ENCODE results near the gene ERICH2. TPM values are rescaled to one million over a fixed set of nuclear protein-coding genes. Genes with fewer than 3 reads are reported as not detected.

The ERICH2 gene
- total RNA-seq, 4 donors from 2014 or later: 1.7 TPM; not detected in 3

DNA sequence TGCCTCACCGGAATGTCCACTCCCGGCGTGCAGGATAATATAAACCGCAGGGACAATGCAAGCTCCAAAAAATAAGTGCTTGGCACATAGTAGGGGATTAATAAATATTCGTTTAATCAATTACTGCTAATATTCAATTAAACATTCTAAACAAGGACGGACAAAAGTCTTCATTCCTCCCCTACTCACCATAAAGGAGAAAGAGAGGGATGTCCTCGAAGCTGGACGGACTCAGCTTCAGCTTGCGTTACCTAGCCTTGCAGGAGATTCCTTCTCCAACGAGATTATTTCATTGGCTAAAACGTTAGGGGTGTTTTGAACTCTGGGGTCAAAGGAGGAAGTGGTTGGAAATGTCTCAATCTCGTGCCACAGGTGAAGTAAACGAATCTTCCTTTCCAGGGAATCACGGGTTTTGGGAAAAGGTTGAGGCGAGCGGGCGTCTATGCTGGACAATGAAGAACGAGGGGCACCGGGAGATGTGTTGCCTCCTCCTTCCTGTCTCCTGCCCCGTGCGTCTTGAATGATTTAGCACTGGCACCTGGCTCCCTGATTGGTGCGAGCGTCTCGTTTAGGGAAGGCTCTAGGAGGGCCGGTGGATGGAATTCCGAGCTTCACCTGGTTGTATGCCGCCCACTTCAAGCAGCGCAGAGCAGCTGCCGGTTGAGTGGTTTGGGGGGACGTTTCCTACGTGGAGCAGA lies 44.5 kb downstream of the ERICH2 start:
- Histone ChIP-seq H3K27ac (replicated peaks in 1 of 4) (no peak overlapping the region), H3K36me3 (no peaks in the 10 kb centered on the region), H3K9me3 (no peaks in the 10 kb centered on the region), H3K4me1 (peaks cover 45 to 58% (median 56%) of the 10 kb centered on the region in 4 donors), H3K4me3 (no peak overlapping the region), H3K27me3 (peaks cover 10 to 74% (median 64%) of the 10 kb centered on the region in 4 donors)
- no peak for TF ChIP-seq POLR2AphosphoS5 (IDR thresholded peaks at IDR 0.05)
- DNase-seq (ENCODE audit: extremely low spot score): peak; percentile 60
- WGBS: 12% methylated on average over 28 of the region's 31 CpGs
- intact Hi-C loops (cut with DNase I): loop anchor here (2.0 to 5.0 kb wide), 4 partner anchors 42 to 446 kb away; partner anchors contain the start of genes ERICH2 and SP5

DNA sequence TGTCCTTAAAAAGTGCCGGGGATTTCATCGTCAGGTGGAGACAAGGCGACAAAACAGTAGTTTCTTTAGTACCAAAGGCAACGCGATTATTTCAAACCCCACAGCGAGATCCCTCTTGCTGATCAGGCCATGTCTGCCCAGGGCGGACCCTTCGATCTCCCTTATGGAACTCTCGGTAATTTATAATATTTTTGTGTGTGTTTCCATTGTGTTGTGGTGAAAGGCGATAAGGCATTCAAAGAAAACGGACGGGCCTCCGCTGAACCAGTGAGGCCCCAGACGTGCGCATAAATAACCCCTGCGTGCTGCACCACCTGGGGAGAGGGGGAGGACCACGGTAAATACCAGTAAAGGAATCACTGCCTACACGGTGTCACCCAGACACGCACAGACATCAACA lies 45.1 kb downstream of the ERICH2 start:
- H3K4me3 ChIP-seq: peak overlapping the region in 3 of 4 donors; percentile 50 to 58 (median 51)
- H3K27me3 ChIP-seq: peaks cover 10 to 80% (median 70%) of the 10 kb centered on the region in 4 donors
- intact Hi-C loops (cut with DNase I): loop anchor here (2.0 kb wide), 1 partner anchor 447 kb away; no protein-coding TSS in a partner anchor
- TF ChIP-seq, protein P1, sequence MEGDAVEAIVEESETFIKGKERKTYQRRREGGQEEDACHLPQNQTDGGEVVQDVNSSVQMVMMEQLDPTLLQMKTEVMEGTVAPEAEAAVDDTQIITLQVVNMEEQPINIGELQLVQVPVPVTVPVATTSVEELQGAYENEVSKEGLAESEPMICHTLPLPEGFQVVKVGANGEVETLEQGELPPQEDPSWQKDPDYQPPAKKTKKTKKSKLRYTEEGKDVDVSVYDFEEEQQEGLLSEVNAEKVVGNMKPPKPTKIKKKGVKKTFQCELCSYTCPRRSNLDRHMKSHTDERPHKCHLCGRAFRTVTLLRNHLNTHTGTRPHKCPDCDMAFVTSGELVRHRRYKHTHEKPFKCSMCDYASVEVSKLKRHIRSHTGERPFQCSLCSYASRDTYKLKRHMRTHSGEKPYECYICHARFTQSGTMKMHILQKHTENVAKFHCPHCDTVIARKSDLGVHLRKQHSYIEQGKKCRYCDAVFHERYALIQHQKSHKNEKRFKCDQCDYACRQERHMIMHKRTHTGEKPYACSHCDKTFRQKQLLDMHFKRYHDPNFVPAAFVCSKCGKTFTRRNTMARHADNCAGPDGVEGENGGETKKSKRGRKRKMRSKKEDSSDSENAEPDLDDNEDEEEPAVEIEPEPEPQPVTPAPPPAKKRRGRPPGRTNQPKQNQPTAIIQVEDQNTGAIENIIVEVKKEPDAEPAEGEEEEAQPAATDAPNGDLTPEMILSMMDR (IDR thresholded peaks at IDR 0.05): no peak
- no peak for TF ChIP-seq POLR2AphosphoS5 (IDR thresholded peaks at IDR 0.05)
- TF ChIP-seq EP300 (IDR thresholded peaks at IDR 0.05): no peak
- TF ChIP-seq POLR2A (IDR thresholded peaks at IDR 0.05; ENCODE audit: low read depth): no peak
- peaks cover 51 to 65% (median 62%) of the 10 kb centered on the region in 4 donors for H3K4me1 ChIP-seq
- peak; percentile 21 for DNase-seq (ENCODE audit: extremely low spot score)
- H3K9me3 ChIP-seq: no peaks in the 10 kb centered on the region
- H3K36me3 ChIP-seq: no peaks in the 10 kb centered on the region
- 7% methylated on average over 19 of the region's 19 CpGs for WGBS
- no peak overlapping the region for H3K27ac ChIP-seq (replicated peaks in 1 of 4)

DNA sequence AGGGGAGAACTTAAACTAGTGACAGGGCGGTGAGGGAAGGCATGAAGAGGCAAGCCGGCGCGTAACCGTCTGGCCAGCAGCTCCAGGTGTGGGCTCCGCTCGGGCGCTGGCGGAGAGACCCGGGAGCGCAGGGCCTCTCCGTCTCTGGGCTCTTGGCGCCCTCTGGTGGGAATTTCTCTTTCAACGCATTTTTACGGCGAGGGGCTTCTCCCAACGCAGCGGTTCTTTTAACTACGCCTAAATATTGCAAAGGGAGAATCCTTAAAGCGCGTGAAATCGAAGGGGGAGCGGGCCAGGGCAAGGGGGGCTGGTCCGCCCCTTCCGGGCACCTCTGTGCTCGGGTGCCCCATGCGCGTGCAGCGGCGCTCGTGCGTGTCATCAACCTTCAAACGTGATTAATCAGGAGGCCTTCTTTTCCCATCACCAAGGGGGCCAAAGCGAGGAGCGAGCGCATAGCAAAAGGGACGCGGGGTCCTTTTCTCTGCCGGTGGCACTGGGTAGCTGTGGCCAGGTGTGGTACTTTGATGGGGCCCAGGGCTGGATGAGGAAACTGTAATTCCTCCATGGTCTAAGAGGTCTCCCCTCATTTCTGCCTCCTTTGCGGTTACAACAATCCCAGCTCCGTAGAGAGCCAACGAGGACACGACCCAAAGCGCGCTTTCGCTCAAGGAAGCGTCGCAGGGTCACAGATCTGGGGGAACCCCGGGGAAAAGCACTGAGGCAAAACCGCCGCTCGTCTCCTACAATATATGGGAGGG lies 45.7 kb downstream of the ERICH2 start:
- Histone ChIP-seq H3K36me3 (no peaks in the 10 kb centered on the region), H3K9me3 (no peaks in the 10 kb centered on the region), H3K4me1 (peaks cover 57 to 71% (median 68%) of the 10 kb centered on the region in 4 donors), H3K4me3 (peak overlapping the region; percentile 43 to 58 (median 50)), H3K27ac (replicated peaks in 1 of 4) (no peak overlapping the region), H3K27me3 (peaks cover 10 to 86% (median 77%) of the 10 kb centered on the region in 4 donors)
- intact Hi-C loops (cut with DNase I): loop anchor here (2.0 kb wide), 2 partner anchors 407 to 447 kb away; no protein-coding TSS in a partner anchor
- TF ChIP-seq, protein P1 (IDR thresholded peaks at IDR 0.05): peak; percentile 59 to 82 (median 70)
- no peak for TF ChIP-seq EP300 (IDR thresholded peaks at IDR 0.05)
- WGBS: under 1% methylated on average over 50 of the region's 52 CpGs
- DNase-seq (ENCODE audit: extremely low spot score): peak; percentile 91

DNA sequence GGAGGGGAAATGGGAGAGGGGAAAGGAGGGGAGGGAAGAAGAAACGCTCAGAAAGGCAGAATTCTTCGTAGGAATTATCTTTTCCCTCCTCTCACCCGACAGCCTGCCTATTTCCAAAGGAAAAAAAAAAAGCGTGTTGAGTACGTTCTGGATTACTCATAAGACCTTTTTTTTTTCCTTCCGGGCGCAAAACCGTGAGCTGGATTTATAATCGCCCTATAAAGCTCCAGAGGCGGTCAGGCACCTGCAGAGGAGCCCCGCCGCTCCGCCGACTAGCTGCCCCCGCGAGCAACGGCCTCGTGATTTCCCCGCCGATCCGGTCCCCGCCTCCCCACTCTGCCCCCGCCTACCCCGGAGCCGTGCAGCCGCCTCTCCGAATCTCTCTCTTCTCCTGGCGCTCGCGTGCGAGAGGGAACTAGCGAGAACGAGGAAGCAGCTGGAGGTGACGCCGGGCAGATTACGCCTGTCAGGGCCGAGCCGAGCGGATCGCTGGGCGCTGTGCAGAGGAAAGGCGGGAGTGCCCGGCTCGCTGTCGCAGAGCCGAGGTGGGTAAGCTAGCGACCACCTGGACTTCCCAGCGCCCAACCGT lies 46.4 kb downstream of the ERICH2 start, which contains the start of gene GAD1:
TSS of gene GAD1 (plus strand) at position 384 of the 589 bp plus-strand sequence. CDS start 1,705 bp downstream, outside the sequence.
- TF ChIP-seq POLR2AphosphoS5 (IDR thresholded peaks at IDR 0.05) (no peak), POLR2A (IDR thresholded peaks at IDR 0.05; ENCODE audit: low read depth) (no peak), EP300 (IDR thresholded peaks at IDR 0.05) (no peak)
- TF ChIP-seq, protein P1 (IDR thresholded peaks at IDR 0.05): no peak
- 2% methylated on average over 34 of the region's 49 CpGs for WGBS
- H3K27me3 ChIP-seq: peaks cover 10 to 93% (median 83%) of the 10 kb centered on the region in 4 donors
- no peaks in the 10 kb centered on the region for H3K36me3 ChIP-seq
- no peaks in the 10 kb centered on the region for H3K9me3 ChIP-seq
- intact Hi-C loops (cut with DNase I): loop anchor here (2.0 kb wide), 1 partner anchor 408 kb away; no protein-coding TSS in a partner anchor
- no peak within 1 kb of the TSS for H3K27ac ChIP-seq (replicated peaks in 1 of 4)
- H3K4me1 ChIP-seq: peaks cover 64 to 78% (median 75%) of the 10 kb centered on the region in 4 donors
- H3K4me3 ChIP-seq: peak within 1 kb of the TSS; percentile 43 to 58 (median 50)
- DNase-seq (ENCODE audit: extremely low spot score): no peak

Data from esophagus muscularis mucosa (tissue), 4 donors.